Measurements from ENCODE around the gene KRTAP10-12.

Gene KRTAP10-12

GRCh38 chr21:44724926-44725325 is 28.0 kb downstream of the KRTAP10-12 start:
- no peak for DNase-seq (ENCODE audit: low read depth, low spot score)
- H3K4me3 ChIP-seq (ENCODE audit: low read length), result no peak overlapping the region

DNA sequence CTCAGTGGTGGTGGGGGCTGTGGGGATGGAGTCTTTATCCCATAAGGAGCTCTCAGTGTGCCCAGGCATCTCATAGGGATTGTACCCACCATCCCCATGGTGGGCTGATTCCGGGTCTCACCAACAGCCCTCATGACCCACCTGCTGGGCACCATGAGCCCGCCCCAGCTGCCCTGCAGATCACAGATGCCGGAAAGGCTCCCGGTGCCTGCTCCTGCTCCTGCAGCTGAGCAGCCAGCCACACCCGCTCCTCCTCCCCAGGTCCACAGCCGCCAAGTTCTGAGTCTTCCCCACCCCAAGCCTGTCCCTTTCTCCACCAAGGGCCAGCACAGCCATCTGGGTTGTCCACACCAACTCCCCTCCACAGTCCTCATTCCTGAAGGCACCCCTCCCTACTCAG is 29.9 kb downstream of the KRTAP10-12 start:
- no peak overlapping the region for H3K4me3 ChIP-seq (ENCODE audit: low read length)
- DNase-seq (ENCODE audit: low read depth, low spot score), result no peak

- DNase-seq (ENCODE audit: low read depth, low spot score), result no peak
Observed at GRCh38 chr21:44727321-44727720, 30.3 kb downstream of the KRTAP10-12 start.

DNA sequence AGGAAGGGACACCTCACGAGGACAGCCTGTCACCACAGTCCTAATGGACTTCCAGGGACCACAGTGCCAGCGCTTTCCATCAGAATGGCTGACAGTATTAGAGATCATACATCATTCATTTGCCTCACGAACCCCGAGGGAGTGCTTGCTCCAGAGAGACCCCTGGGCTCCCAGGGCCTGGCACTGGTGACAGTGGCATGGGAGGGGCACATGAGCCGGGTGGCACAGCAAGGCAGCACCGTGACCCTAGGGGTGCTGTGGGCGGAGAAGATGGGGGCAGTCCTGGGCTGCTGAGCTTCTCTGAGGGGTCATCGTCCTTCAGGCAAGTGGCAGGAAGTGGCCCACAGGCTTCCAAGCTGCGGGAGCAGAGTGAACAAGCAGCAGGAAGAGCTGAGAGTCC is 30.8 kb downstream of the KRTAP10-12 start:
- DNase-seq (ENCODE audit: low read depth, low spot score), result no peak
- H3K4me3 ChIP-seq (ENCODE audit: low read length), result no peak overlapping the region

More at GRCh38 chr21:44727321-44727720, 30.3 kb downstream of the KRTAP10-12 start:
- no peak overlapping the region for H3K4me3 ChIP-seq (ENCODE audit: low read length)

- no peak for DNase-seq (ENCODE audit: low read depth, low spot score)
- H3K4me3 ChIP-seq (ENCODE audit: low read length), result no peak overlapping the region
Observed at GRCh38 chr21:44728716-44729115, 31.7 kb downstream of the KRTAP10-12 start.

- no peak overlapping the region for H3K4me3 ChIP-seq (ENCODE audit: low read length)
- DNase-seq (ENCODE audit: low read depth, low spot score), result no peak
Observed at GRCh38 chr21:44729336-44730027, 32.5 kb downstream of the KRTAP10-12 start.

GRCh38 chr21:44730028-44730395 is 33.0 kb downstream of the KRTAP10-12 start:
- no peak for DNase-seq (ENCODE audit: low read depth, low spot score)
- no peak overlapping the region for H3K4me3 ChIP-seq (ENCODE audit: low read length)

DNA sequence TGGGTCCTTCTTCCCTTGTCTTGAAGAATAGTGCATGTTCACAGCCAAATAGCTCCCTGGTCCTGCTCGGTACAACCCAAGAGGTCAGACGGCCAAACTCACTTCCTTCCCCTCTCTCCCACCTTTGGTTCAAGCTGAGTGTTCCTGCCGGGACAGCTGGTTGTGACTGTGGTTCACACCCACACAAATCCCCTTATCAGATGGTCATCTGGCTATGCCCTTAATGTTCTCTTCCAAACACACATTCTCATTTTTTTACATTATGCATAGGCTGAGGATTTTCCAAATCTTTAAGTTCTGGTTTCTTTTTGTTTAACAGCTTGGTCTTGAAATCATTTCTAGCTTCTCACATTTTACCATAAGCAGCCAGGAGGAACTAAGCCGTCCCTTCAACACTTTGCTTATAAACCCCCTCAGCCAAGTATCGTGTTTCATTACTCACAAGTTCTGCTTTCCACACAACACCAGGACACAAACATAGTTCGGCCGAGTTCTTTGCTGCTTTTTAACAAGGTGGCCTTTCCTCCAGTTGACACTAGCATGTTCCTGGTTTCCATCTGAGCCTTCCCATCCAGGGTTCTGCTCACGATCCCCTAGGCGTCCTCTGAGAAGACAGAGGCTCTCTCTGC is 34.1 kb downstream of the KRTAP10-12 start:
- no peak for DNase-seq (ENCODE audit: low read depth, low spot score)

GRCh38 chr21:44732263-44732662 is 35.3 kb downstream of the KRTAP10-12 start:
- no peak for DNase-seq (ENCODE audit: low read depth, low spot score)
- H3K4me3 ChIP-seq (ENCODE audit: low read length), result no peak overlapping the region

More for the DNA sequence above, 34.1 kb downstream of the KRTAP10-12 start:
- no peak overlapping the region for H3K4me3 ChIP-seq (ENCODE audit: low read length)

DNA sequence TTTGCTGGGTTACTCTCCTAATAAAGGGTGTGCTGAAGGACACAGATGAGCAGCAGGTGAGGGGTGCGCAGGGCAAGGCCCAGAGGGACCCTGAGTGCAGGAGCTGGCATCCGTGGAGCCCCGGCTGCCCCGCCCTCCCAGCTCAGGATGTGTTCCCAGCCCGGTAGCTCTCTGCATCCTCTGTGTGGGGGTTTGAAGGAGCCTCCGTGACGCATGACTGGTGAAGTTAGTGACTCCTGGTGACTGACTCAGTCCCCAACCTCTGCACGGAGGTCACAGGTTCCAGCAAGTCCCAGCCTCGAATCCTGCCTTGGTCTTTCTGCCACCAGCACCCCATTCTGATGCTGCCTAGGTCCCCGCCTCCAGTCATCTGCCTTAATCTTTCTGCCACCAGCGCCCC is 36.0 kb downstream of the KRTAP10-12 start:
- no peak overlapping the region for H3K4me3 ChIP-seq (ENCODE audit: low read length)
- DNase-seq (ENCODE audit: low read depth, low spot score), result no peak

DNA sequence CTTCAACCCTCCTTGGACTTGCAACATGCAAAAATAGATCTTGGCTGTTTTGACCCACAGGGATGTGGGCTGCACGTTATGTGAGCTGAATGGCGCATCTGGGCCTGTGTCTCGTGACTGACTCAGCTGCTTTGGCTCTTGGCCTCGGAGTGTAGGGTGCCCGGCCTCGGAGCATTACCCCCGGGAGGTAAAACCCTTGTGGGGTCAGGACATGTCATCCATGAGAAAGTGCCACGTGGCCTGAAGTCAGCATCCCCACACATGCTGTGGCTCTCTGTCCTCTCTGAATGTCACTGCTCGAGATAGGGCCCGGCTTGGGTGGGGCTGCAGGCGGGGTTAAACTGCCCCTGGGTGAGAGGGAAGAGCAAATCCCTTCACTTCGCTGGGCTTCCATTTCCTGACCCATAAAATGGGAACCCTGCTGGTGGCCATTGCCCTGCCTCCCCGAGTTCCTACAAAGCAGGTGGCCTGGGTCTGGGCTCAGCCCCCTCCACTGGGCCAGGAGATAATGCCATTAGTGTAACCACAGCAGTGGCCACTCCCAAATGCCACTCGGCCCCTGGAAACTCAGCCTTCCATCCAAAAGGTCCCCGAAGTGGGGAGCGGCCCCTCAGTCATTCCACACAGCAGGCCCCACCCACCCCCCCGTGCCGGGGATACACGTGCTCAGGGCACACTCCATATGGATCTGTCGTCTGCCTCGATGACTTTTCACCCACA is 37.2 kb downstream of the KRTAP10-12 start:
- no peak overlapping the region for H3K4me3 ChIP-seq (ENCODE audit: low read length)
- DNase-seq (ENCODE audit: low read depth, low spot score), result no peak

DNA sequence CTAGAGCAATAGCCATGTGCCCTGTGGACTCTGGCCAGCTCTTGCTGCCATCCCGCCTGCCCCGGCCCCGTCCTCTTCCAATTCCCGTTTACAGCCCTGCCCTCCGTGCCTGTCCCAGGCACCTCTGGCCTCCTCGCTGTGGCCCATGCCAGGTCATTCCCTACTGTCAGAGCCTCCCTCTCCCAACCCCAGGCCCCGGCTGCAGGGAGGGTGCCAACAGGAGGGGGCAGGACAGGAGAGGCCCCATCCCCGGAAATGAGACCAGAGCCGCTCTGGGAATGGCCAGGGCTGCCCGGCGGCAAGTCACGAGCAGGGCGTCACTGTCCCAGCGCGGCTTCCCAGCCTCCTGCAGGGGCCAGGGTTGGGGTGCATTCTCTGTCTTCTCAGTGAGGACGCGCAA is 37.9 kb downstream of the KRTAP10-12 start:
- H3K4me3 ChIP-seq (ENCODE audit: low read length), result no peak overlapping the region
- DNase-seq (ENCODE audit: low read depth, low spot score), result no peak

DNA sequence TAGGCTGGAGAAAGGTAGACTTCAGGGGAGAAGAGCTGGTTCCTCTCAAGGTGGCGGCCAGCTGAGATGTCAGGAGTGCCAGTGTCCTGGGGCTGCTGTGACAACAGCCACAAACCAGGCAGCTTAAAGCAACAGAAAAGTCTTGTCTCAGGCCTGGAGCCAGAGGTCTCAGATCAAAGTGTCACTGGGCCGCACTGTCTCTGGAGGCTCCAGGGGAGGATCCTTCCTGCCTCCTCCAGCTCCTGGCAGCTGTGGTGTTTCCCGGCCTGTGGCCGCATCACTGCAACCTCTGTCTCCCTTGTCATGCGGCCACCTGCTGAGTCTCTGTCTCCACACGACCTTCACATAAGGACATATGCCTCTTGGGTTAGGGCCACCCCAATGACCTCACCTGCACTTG is 38.8 kb downstream of the KRTAP10-12 start:
- H3K4me3 ChIP-seq (ENCODE audit: low read length), result no peak overlapping the region
- no peak for DNase-seq (ENCODE audit: low read depth, low spot score)

GRCh38 chr21:44736291-44737004 is 39.5 kb downstream of the KRTAP10-12 start:
- H3K4me3 ChIP-seq (ENCODE audit: low read length), result no peak overlapping the region
- no peak for DNase-seq (ENCODE audit: low read depth, low spot score)

- H3K4me3 ChIP-seq (ENCODE audit: low read length), result no peak overlapping the region
- DNase-seq (ENCODE audit: low read depth, low spot score), result no peak
Observed at GRCh38 chr21:44737706-44738354, 40.9 kb downstream of the KRTAP10-12 start.

DNA sequence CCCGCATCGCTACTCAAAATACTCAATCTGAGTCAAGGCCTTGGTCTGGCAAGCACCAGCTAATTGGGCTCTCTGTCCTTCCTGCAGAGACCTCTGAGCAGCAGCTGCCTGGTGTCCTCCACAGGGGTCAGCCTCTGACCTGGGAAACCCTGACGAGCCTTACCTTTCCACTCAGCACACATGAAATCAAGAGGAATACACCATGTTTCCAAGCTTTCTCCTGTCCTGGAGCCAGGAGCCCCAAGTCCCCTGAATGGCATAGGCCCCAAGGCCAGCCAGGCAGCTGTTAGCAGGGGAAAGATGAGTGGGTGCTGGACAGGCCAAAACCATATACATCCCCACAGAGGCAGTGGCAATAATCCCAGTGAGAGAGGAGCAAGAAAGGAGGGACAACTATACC is 41.6 kb downstream of the KRTAP10-12 start:
- no peak for DNase-seq (ENCODE audit: low read depth, low spot score)
- no peak overlapping the region for H3K4me3 ChIP-seq (ENCODE audit: low read length)

DNA sequence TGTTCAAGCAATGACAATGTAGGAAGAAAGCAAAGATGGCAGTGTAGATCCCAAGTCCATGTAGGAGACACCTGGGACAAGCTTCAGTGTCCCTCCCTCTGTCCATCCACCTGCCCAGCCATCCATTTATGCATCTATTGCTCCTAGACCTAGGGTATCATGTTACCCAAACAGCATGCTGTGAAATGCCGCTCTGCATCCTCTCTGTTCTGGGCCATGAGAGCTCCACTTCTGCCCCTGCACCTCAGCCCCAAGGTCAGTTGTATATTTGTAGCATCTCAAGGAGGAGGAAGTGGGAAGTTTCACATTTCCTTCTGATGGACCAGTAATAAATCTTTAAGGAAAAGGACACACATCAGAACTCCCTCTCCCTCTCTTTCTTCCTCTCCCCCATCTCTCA is 42.3 kb downstream of the KRTAP10-12 start:
- DNase-seq (ENCODE audit: low read depth, low spot score), result no peak

GRCh38 chr21:44740742-44741141 is 43.8 kb downstream of the KRTAP10-12 start:
- H3K4me3 ChIP-seq (ENCODE audit: low read length), result no peak overlapping the region
- DNase-seq (ENCODE audit: low read depth, low spot score), result no peak

More for the DNA sequence above, 42.3 kb downstream of the KRTAP10-12 start:
- no peak overlapping the region for H3K4me3 ChIP-seq (ENCODE audit: low read length)

GRCh38 chr21:44741921-44742320 is 44.9 kb downstream of the KRTAP10-12 start:
- no peak for DNase-seq (ENCODE audit: low read depth, low spot score)

More at GRCh38 chr21:44741921-44742320, 44.9 kb downstream of the KRTAP10-12 start:
- no peak overlapping the region for H3K4me3 ChIP-seq (ENCODE audit: low read length)

All from Jurkat, Clone E6-1 (cell line).